Esophagus squamous epithelium (tissue), 5 donors: ENCODE measurements around the gene SLC35E2B. TPM values are rescaled to one million over a fixed set of nuclear protein-coding genes. Genes with fewer than 3 reads are reported as not detected.

Source experiments
- DNase-seq: peaks from one replicate; lab custom pipeline; 2025; lab: John Stamatoyannopoulos, UW
- H3K27ac ChIP-seq, 4 donors: fragments of 200-600 bp; sonication (generic); one replicate each; pipeline ENCODE4 v1.5.1; 2016 to 2019; ENCODE audit warnings: mild to moderate bottlenecking in 1 of 4
- H3K27me3 ChIP-seq, 4 donors: fragments of 200-600 bp; sonication (generic); 1 replicate in 3 of 4; 2 replicates in 1 of 4; pipeline versions ENCODE4 v1.5.1 to v1.6.0; 2017 to 2021; ENCODE audit warnings: antibody characterized with exemption in 1 of 4
- H3K36me3 ChIP-seq, 3 donors: fragments of 200-600 bp; sonication (generic); one replicate each; pipeline ENCODE4 v1.5.1; 2016 to 2019
- H3K4me1 ChIP-seq, 3 donors: fragments of 200-600 bp; sonication (generic); one replicate each; pipeline ENCODE4 v1.5.1; 2017 to 2019
- H3K4me3 ChIP-seq, 4 donors: fragments of 200-600 bp; sonication (generic); 1 replicate in 3 of 4; 2 replicates in 1 of 4; pipeline ENCODE4 v1.5.1; 2016 to 2019; ENCODE audit warnings: mild to moderate bottlenecking in 2 of 4, moderate library complexity in 1 of 4
- H3K9me3 ChIP-seq, 3 donors: fragments of 200-600 bp; sonication (generic); one replicate each; pipeline ENCODE4 v1.5.1; 2016 to 2019
- POLR2A ChIP-seq, 4 donors: fragments of 450-650 bp; IDR thresholded peaks; one replicate each; pipeline ENCODE4 v1.6.1; 2017; ENCODE audit warnings: antibody characterized with exemption in 4 of 4, mild to moderate bottlenecking in 4 of 4, moderate library complexity in 3 of 4
- WGBS, 2 donors: methylation state at CpG; one replicate each; pipeline ENCODE4 v1.1.5; 2018; 5-methylcytosine and 5-hydroxymethylcytosine counted together
- intact Hi-C: fragments of 100-400 bp; cut with DNase I; formaldehyde crosslinking; loops from one replicate; pipeline ENCODE4 v1.15.0; 2022
- total RNA-seq, 4 donors: library from RNA; depleted of rRNA; stranded (reverse); fragments of >200 nt; gene quantifications; one replicate each; pipeline ENCODE4 v1.1.0, GENCODE V29; 2016
- TF ChIP-seq, protein P1 (sequence below), 6 experiments: fragments of 450-650 bp in 4 of 6; fragments of 200-600 bp in 2 of 6; sonication (generic) in 2 of 6; IDR thresholded peaks; one replicate each; pipeline ENCODE4 v1.5.1; 2016 to 2019; ENCODE audit warnings: antibody characterized with exemption in 6 of 6, mild to moderate bottlenecking in 4 of 6, moderate library complexity in 4 of 6
- donor health status: DM: yes; HTN: yes; CAD: no.

Gene SLC35E2B
- total RNA-seq, 4 donors from 2014 or later: 13.2 to 34.3 (median 25.7) TPM

DNA sequence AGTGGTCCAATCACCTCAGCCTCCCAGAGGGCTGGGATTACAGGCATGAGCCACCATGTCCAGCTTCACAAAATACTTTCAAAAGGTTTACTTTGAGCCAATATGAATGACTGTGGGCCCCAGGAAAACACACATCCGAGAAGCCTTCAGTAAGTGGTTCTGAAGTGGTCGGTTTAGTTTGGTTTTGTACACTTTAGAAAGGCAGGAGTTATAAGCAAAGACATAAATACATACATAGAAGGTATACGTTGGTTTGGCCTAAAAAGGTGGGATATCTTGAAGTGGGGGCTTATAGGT is 80.5 kb downstream of the SLC35E2B start:
- no peak overlapping the region for H3K4me3 ChIP-seq
- intact Hi-C loops: no loop called here
- peaks cover 0 to 5% (median 0%) of the 10 kb centered on the region in 3 donors for H3K36me3 ChIP-seq
- WGBS, 2 donors: 73 to 90% methylated on average over 3 of the region's 3 CpGs
- TF ChIP-seq POLR2A (IDR thresholded peaks at IDR 0.05): no peak
- TF ChIP-seq, protein P1, sequence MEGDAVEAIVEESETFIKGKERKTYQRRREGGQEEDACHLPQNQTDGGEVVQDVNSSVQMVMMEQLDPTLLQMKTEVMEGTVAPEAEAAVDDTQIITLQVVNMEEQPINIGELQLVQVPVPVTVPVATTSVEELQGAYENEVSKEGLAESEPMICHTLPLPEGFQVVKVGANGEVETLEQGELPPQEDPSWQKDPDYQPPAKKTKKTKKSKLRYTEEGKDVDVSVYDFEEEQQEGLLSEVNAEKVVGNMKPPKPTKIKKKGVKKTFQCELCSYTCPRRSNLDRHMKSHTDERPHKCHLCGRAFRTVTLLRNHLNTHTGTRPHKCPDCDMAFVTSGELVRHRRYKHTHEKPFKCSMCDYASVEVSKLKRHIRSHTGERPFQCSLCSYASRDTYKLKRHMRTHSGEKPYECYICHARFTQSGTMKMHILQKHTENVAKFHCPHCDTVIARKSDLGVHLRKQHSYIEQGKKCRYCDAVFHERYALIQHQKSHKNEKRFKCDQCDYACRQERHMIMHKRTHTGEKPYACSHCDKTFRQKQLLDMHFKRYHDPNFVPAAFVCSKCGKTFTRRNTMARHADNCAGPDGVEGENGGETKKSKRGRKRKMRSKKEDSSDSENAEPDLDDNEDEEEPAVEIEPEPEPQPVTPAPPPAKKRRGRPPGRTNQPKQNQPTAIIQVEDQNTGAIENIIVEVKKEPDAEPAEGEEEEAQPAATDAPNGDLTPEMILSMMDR (IDR thresholded peaks at IDR 0.05): no peak
- no peaks in the 10 kb centered on the region for H3K27me3 ChIP-seq
- H3K9me3 ChIP-seq: no peaks in the 10 kb centered on the region
- no peak for DNase-seq
- peaks cover 21 to 34% (median 22%) of the 10 kb centered on the region in 3 donors for H3K4me1 ChIP-seq
- no peak overlapping the region for H3K27ac ChIP-seq

DNA sequence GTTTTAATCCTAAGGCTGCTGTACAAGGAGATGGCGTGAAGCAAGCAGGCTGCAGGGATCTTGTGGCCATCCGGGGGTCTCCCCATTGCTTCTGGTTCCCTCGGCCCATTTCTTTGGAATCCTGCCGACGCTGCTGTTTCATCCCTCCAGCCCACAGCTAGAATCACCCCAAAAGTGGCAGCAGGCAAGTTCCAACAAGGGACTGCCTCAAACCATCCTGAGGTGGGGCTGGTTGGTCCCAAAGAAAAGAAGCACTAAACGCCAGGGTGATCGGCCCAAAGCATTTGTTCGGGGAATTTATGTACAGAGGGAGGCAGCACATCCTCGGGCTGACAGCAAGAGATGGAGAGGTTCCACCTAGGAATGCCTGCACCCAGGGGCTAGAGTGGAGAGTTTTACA is 81.8 kb downstream of the SLC35E2B start:
- H3K4me3 ChIP-seq: no peak overlapping the region
- 57 to 69% methylated on average over 5 to 7 of the region's 9 CpGs for WGBS, 2 donors
- intact Hi-C loops: no loop called here
- H3K9me3 ChIP-seq: no peaks in the 10 kb centered on the region
- TF ChIP-seq, protein P1 (IDR thresholded peaks at IDR 0.05): no peak
- TF ChIP-seq POLR2A (IDR thresholded peaks at IDR 0.05): no peak
- peaks cover 11 to 25% (median 14%) of the 10 kb centered on the region in 3 donors for H3K4me1 ChIP-seq
- no peak for DNase-seq
- H3K27ac ChIP-seq: peak overlapping the region in 2 of 4 donors; percentile 11 to 58
- no peaks in the 10 kb centered on the region for H3K27me3 ChIP-seq
- H3K36me3 ChIP-seq: peaks cover 0 to 4% (median 0%) of the 10 kb centered on the region in 3 donors

DNA sequence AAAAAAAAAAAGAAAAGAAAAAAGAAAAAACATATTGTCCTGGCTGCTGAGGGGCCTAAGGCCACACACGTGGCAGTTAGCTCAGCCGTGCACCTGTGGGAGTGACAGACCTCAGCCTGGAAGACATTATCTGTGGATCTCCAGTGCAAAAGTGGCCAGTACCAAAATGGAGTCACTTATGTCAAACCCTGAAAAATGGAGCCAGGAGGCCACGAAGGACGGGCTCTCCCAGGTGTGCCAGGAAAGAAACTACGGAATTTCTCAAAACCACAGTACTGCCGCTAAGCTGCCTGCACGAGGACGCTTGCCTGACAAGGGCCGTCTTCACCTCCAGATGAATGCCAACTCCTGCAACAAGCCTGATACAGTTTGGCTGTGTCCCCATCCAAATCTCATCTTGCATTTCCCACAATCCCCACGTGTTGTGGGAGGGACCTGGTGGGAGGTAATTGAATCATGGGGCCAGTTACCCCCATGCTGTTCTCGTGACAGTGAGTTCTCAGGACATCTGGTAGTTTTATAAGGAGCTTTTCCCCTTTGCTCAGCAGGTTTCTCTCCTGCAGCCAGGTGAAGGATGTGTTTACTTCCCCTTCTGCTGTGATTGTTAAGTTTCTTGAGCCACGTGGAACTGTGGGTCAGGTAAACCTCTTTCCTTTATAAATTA is 82.6 kb downstream of the SLC35E2B start:
- DNase-seq: no peak
- Histone ChIP-seq H3K4me3 (no peak overlapping the region), H3K27ac (no peak overlapping the region), H3K4me1 (peaks cover 11 to 24% (median 14%) of the 10 kb centered on the region in 3 donors), H3K9me3 (no peaks in the 10 kb centered on the region), H3K27me3 (peaks cover 0 to 3% (median 0%) of the 10 kb centered on the region in 4 donors), H3K36me3 (peaks cover 0 to 4% (median 0%) of the 10 kb centered on the region in 3 donors)
- intact Hi-C loops: no loop called here
- TF ChIP-seq POLR2A (IDR thresholded peaks at IDR 0.05): no peak
- TF ChIP-seq, protein P1 (IDR thresholded peaks at IDR 0.05): no peak
- WGBS, 2 donors: 59 to 76% methylated on average over 10 of the region's 12 CpGs

Other genes starting within 250 kb of the SLC35E2B start
- under 1 TPM; under 0.01 to 1.00 (median 0.28) TPM for gene ATAD3C, start 243.1 kb downstream of the SLC35E2B start, total RNA-seq
- 10 to 100 TPM in 3 of 4 donors, 1 to 10 TPM in 1; 9.9 to 40.1 (median 24.1) TPM for gene ATAD3B, start 221.0 kb downstream of the SLC35E2B start, total RNA-seq
- 10 to 100 TPM; 27.0 to 53.8 (median 32.6) TPM for gene ATAD3A, start 180.6 kb downstream of the SLC35E2B start, total RNA-seq
- 1 to 10 TPM in 1 of 4 donors, not detected in 3; 2.7 TPM for gene TMEM240, start 152.2 kb downstream of the SLC35E2B start, total RNA-seq
- gene SSU72, start 117.9 kb downstream of the SLC35E2B start, total RNA-seq: 100 to 1,000 TPM in 3 of 4 donors, 10 to 100 TPM in 1; 98.4 to 125 (median 124) TPM
- 10 to 100 TPM in 1 of 4 donors, 1 to 10 TPM in 3; 5.8 to 15.6 (median 7.9) TPM for gene FNDC10, start 92.7 kb downstream of the SLC35E2B start, total RNA-seq
- 10 to 100 TPM; 80.0 to 99.8 (median 96.6) TPM for gene MIB2, start 77.3 kb downstream of the SLC35E2B start, total RNA-seq
- 1 to 10 TPM in 3 of 4 donors, under 1 TPM in 1; 0.49 to 7.6 (median 2.7) TPM for gene MMP23B, start 60.6 kb downstream of the SLC35E2B start, total RNA-seq
- gene CDK11B, start 33.8 kb downstream of the SLC35E2B start, total RNA-seq: 10 to 100 TPM; 10.1 to 17.2 (median 13.7) TPM
- gene CDK11A, start 31.6 kb upstream of the SLC35E2B start, total RNA-seq: 10 to 100 TPM; 12.7 to 32.2 (median 22.4) TPM
- 10 to 100 TPM; 36.1 to 57.6 (median 39.5) TPM for gene NADK, start 85.7 kb upstream of the SLC35E2B start, total RNA-seq
- gene GNB1, start 198.3 kb upstream of the SLC35E2B start, total RNA-seq: 100 to 1,000 TPM in 1 of 4 donors, 10 to 100 TPM in 3; 54.3 to 102 (median 74.7) TPM
- under 1 TPM in 1 of 4 donors, not detected in 3; 0.57 TPM for gene CALML6, start 222.5 kb upstream of the SLC35E2B start, total RNA-seq
- 1 to 10 TPM; 1.1 to 3.6 (median 3.0) TPM for gene TMEM52, start 226.5 kb upstream of the SLC35E2B start, total RNA-seq